ENCODE measurements around the gene TAF11L3.
"Not testable (repeated sequence)": the region's sequence is repeated elsewhere in the genome, so short reads cannot be mapped to it uniquely, and the experiment has no call there.

The TAF11L3 gene

DNA sequence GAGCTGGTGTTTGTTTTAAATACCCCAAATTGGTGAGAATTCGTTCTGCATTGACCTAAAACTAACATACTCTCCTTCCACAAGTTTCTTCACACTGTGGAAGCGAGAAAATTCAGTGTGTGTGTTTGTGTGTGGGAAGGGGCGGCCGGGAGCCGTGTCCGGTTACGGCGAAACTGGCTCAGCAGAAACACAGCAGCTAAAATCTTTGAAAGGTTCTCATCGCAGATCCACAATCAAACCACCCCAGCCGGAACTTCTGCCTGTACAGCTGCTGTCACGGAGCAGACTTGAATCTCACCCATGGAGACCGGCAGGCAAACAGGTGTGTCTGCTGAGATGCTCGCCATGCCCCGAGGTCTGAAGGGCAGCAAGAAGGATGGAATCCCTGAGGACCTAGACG lies at the start of gene TAF11L3:
TAF11L3 (plus strand) TSS at position 301 of the 400 bp plus-strand sequence.
- DNase-seq = not testable (repeated sequence)

DNA sequence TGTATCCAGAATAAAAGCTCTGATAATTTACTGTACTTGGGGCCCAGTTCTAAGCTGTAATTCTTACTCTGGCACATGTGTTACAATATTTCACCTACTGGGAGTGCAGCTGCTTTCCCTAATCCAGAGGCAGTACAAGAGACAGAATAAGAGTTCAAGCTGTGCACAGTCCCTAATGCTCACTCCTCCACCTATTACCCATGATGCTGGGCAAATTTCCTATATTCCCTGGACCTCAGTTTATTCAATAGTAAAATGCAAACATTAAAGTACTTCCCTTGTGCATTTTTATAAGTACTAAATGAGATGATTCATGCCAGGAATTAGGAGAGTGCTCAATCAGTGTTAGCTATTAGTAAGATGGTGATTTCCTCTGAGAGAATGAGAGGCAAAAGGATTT lies 48.1 kb upstream of the TAF11L3 start:
- no peak for DNase-seq

GRCh38 chr5:17475064-17475463 lies 43.1 kb upstream of the TAF11L3 start:
- not testable (repeated sequence) for DNase-seq

DNA sequence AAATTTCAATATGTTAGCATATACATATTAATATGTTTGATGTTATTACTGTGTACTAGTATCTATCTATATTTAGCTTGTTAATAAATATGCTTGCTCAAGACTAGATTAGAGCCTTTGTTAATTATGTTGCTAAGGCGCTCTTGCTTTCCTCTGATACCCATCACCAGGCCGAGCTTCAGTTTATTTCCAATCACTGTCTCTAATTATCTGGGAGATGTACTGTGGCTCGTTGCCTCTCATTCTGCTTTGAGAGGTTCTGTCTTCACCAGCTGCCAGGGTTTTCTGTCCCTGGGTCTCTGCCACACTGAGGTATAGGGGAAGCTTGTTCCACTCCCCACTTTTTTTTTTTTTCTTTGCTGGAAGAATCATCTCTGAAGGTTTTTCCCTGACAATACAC lies 41.1 kb upstream of the TAF11L3 start:
- no peak for DNase-seq

DNA sequence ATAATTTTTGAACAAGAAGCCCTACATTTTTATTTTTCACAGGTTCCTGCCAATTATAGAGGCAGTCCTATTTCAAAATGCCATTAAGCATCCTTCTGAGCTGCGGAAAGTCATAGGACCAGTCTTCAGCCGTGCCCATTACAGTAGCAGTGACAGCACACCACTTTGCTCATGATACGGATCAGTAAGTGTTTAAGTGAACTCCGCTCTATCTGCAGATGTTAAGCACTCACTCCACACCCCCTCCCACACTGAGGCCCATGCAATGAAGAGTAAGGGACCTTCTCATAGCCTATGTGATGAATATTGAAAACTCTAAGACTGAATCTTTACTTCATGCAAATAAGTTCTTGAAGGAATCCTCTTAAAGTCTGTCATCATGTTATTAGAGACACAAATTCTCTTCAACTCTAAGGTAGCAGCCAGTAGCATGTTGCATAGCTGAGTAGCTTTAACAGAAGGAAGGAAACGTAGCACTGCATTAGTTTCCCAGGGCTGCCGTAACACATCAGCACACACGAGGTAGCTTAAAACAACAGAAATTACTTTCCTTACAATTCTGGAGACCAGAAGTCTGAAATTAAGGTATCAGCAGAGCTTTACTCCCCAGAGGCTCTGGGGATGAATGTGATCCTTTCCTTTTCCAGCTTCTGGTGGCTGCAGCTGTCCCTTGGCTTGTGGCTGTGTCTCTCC lies 40.4 kb upstream of the TAF11L3 start:
- no peak for DNase-seq

- DNase-seq = no peak
Measured at GRCh38 chr5:17481378-17481777, 36.8 kb upstream of the TAF11L3 start.

- DNase-seq = no peak
Measured at GRCh38 chr5:17482790-17483189, 35.4 kb upstream of the TAF11L3 start.

- not testable (repeated sequence) for DNase-seq
Measured at GRCh38 chr5:17486464-17487173, 31.5 kb upstream of the TAF11L3 start.

DNA sequence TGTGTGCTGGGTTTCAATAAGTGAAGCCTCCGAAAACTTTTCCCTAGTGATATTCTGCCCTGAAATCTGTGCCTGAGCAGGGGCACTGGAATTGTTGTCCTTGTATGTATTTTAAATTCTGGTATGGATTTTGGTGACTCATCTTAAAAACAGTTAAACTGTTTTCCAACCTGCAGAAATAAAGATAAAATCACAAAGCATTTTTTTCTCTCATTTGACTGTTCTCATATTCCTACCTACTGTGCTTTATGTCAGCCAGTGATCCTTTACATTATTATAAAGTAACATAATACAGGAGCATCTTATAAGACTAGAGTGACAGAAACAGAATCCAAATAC lies 31.0 kb upstream of the TAF11L3 start:
- no peak for DNase-seq

DNA sequence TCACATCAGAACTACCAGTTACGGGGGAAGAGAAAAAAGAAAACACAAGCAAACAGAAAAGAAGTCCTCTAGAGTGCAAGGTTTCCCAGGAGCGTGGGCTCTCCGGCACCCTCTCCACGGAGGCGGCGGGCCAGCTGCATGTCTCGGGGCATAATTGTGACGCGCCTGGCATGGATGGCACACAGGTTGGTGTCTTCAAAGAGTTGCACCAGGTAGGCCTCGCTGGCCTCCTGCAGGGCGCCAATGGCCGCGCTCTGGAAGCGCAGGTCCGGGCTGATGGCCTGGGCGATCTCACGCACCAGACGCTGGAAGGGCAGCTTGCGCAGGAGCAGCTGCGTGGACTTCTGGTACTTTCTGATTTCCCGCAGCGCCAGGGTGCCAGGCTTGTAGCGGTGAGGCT lies 26.9 kb upstream of the TAF11L3 start:
- not testable (repeated sequence) for DNase-seq

DNA sequence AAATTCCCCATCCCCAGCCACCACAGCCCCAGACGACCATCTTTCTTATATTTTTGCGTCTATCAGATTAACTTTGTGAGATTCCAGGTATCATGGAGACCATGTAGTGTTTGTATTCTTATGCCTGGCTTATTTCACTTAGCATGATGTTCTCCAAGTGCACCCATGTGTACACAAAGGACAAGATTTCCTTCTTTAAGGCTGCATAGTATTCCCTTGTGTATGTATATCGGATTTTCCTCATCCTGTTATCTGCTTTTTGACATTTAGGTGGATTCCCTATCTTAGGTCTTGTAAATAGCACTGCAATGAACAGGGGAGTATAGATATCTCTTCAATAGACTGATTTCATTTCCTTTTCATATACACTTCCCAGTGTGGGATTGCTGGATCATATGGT lies 25.4 kb upstream of the TAF11L3 start:
- DNase-seq = no peak

DNA sequence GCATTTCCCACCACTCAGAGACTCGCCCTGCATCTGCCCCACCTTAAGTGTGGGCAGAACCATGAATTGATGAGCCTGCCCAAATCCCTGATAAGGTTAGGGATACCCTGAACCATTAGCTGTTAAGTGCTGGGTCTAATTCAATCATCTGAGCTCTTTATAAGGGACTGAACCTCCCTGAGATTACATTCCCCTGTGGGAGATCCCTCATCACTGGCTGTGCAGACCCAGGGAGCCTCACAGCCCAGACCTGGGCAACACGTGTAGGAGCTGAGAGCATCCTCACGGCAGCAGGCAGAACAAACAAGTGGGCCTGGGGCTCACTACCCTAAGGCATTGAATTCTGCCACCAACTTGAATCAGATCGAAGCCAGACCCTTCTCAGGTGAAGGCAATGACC lies 20.7 kb upstream of the TAF11L3 start:
- DNase-seq = no peak

GRCh38 chr5:17497931-17498330 lies 20.2 kb upstream of the TAF11L3 start, which contains the start of gene TAF11L2:
TSS of gene TAF11L2 (plus strand) at chr5:17498231.
- not testable (repeated sequence) for DNase-seq

- DNase-seq = no peak
Measured at GRCh38 chr5:17511775-17512325, 6.3 kb upstream of the TAF11L3 start.

- peak in 1 of 2 experiments; percentile 2 for DNase-seq
Measured at GRCh38 chr5:17517526-17517925, 641 bp upstream of the TAF11L3 start.

DNA sequence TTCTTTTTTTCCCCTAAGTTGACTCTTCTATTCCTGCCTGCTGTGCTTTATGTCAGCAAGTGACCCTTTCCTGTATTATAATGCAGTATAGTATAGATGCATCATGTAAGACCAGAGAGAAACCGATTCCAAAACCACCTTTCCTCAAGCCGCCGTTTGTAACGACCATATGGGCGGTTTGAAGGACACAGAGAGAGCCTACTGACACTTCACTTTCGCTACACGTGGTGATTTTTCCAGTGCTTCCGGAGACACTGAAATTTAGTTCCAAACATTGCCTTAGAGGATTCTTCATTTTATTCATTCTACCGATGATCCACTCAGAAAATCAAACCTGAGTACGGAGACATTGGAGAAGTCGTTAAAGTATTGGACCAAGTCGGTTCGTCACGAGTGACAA lies 1.3 kb downstream of the TAF11L3 start:
- not testable (repeated sequence) for DNase-seq

DNA sequence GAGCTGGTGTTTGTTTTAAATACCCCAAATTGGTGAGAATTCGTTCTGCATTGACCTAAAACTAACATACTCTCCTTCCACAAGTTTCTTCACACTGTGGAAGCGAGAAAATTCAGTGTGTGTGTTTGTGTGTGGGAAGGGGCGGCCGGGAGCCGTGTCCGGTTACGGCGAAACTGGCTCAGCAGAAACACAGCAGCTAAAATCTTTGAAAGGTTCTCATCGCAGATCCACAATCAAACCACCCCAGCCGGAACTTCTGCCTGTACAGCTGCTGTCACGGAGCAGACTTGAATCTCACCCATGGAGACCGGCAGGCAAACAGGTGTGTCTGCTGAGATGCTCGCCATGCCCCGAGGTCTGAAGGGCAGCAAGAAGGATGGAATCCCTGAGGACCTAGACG lies 3.3 kb downstream of the TAF11L3 start, which contains the start of gene TAF11L4:
TAF11L4 (plus strand) TSS at position 301 of the 400 bp plus-strand sequence.
- DNase-seq = not testable (repeated sequence)

DNA sequence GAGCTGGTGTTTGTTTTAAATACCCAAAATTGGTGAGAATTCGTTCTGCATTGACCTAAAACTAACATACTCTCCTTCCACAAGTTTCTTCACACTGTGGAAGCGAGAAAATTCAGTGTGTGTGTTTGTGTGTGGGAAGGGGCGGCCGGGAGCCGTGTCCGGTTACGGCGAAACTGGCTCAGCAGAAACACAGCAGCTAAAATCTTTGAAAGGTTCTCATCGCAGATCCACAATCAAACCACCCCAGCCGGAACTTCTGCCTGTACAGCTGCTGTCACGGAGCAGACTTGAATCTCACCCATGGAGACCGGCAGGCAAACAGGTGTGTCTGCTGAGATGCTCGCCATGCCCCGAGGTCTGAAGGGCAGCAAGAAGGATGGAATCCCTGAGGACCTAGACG lies 6.8 kb downstream of the TAF11L3 start, which contains the start of gene TAF11L5:
TAF11L5 (plus strand) TSS at position 301 of the 400 bp plus-strand sequence.
- DNase-seq = not testable (repeated sequence)

DNA sequence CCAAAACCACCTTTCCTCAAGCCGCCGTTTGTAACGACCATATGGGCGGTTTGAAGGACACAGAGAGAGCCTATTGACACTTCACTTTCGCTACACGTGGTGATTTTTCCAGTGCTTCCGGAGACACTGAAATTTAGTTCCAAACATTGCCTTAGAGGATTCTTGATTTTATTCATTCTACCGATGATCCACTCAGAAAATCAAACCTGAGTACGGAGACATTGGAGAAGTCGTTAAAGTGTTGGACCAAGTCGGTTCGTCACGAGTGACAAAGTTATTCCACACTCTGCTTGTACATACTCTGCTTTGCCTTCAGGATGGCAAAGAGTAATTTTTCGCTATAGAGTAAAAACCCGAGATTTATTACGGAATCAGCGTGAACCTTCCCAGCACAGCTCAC lies 8.3 kb downstream of the TAF11L3 start:
- peak in 1 of 2 experiments; percentile 11 for DNase-seq

- DNase-seq = not testable (repeated sequence)
Measured at GRCh38 chr5:17528369-17528768, 10.2 kb downstream of the TAF11L3 start, which contains the start of gene TAF11L6. TSS of gene TAF11L6 (plus strand) at chr5:17528669.
